GM18526 (cell line): ENCODE results near the gene RECQL5.

Experiments
- POLR2A ChIP-seq: IDR thresholded peaks from 3 replicates; pipeline ENCODE4 v1.6.1; 2011; ENCODE audit not compliant: insufficient read length; ENCODE audit errors: extremely low read depth

Gene RECQL5

GRCh38 chr17:75668489-75668888, 1.5 kb upstream of the RECQL5 start:
- no peak for TF ChIP-seq POLR2A

GRCh38 chr17:75667825-75668224, 871 bp upstream of the RECQL5 start:
- TF ChIP-seq POLR2A: no peak

GRCh38 chr17:75665981-75666380, 973 bp downstream of the RECQL5 start:
- TF ChIP-seq POLR2A: no peak

- TF ChIP-seq POLR2A: no peak
These were observed 2.8 kb downstream of the RECQL5 start for GRCh38 chr17:75664099-75664549.

- no peak for TF ChIP-seq POLR2A
These were observed 4.4 kb downstream of the RECQL5 start for GRCh38 chr17:75662511-75662910.

GRCh38 chr17:75661531-75661930, 5.4 kb downstream of the RECQL5 start:
- no peak for TF ChIP-seq POLR2A

- no peak for TF ChIP-seq POLR2A
These were observed 8.7 kb downstream of the RECQL5 start for GRCh38 chr17:75658237-75658636.

GRCh38 chr17:75654176-75654575, 12.8 kb downstream of the RECQL5 start:
- no peak for TF ChIP-seq POLR2A

GRCh38 chr17:75652934-75653549, 13.9 kb downstream of the RECQL5 start:
- TF ChIP-seq POLR2A: no peak

- no peak for TF ChIP-seq POLR2A
These were observed 14.6 kb downstream of the RECQL5 start for GRCh38 chr17:75652341-75652740.

GRCh38 chr17:75650874-75651273, 16.1 kb downstream of the RECQL5 start:
- no peak for TF ChIP-seq POLR2A

- no peak for TF ChIP-seq POLR2A
These were observed 17.3 kb downstream of the RECQL5 start for GRCh38 chr17:75649687-75650086.

GRCh38 chr17:75647921-75648320, 19.0 kb downstream of the RECQL5 start:
- TF ChIP-seq POLR2A: no peak

- no peak for TF ChIP-seq POLR2A
These were observed 19.9 kb downstream of the RECQL5 start for GRCh38 chr17:75647061-75647460.

GRCh38 chr17:75646638-75646992, 20.3 kb downstream of the RECQL5 start:
- TF ChIP-seq POLR2A: no peak

- TF ChIP-seq POLR2A: peak; percentile 57
These were observed 20.9 kb downstream of the RECQL5 start for GRCh38 chr17:75645889-75646637.

- no peak for TF ChIP-seq POLR2A
These were observed 21.5 kb downstream of the RECQL5 start for GRCh38 chr17:75645501-75645888.

GRCh38 chr17:75643643-75644017, 23.3 kb downstream of the RECQL5 start:
- no peak for TF ChIP-seq POLR2A
